ENCODE measurements around the gene PRAMEF20. TPM values are rescaled to one million over a fixed set of nuclear protein-coding genes. Genes with fewer than 3 reads are reported as not detected.

The PRAMEF20 gene
- total RNA-seq, 1 donor from 2014 or later, result not detected

DNA sequence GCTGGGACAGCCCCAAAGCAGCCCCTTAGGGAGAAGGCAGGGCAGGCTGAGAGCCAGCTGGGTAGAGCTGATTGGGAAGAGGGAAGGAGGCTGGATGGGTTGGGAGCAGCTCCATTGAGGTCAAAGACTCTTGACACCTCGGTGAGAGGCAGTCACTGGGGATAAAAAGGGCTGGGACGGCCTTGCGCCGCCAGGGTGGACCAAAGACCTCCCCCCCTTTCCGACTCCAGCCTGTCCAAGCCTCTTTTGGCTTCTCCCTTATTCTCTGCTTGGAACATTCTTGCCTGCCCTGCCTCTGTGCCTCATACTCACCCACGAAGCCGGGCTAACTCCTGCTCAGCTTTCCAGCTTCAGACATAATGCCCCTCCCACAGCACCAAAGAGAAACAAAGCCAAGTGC, 52.4 kb downstream of the PRAMEF20 start:
- H3K9me3 ChIP-seq, result no peaks in the 10 kb centered on the region
- no peak overlapping the region for H3K27ac ChIP-seq
- intact Hi-C loops (cut with DNase I), result no loop called here
- no peaks in the 10 kb centered on the region for H3K36me3 ChIP-seq
- no peak overlapping the region for H3K4me3 ChIP-seq
- DNase-seq (no peak), ATAC-seq (no peak)
- peaks cover 11% of the 10 kb centered on the region for H3K27me3 ChIP-seq
- TF ChIP-seq CTCF (IDR thresholded peaks at IDR 0.05), result no peak
- H3K4me1 ChIP-seq, result no peaks in the 10 kb centered on the region

- Histone ChIP-seq H3K27me3 (peaks cover 8% of the 10 kb centered on the region), H3K4me1 (no peaks in the 10 kb centered on the region), H3K36me3 (no peaks in the 10 kb centered on the region), H3K27ac (no peak overlapping the region), H3K4me3 (no peak overlapping the region), H3K9me3 (no peaks in the 10 kb centered on the region)
- DNase-seq (no peak), ATAC-seq (no peak)
- intact Hi-C loops (cut with DNase I), result no loop called here
- no peak for TF ChIP-seq CTCF (IDR thresholded peaks at IDR 0.05)
These were observed 55.3 kb downstream of the PRAMEF20 start for GRCh38 chr1:13465515-13465914.

DNA sequence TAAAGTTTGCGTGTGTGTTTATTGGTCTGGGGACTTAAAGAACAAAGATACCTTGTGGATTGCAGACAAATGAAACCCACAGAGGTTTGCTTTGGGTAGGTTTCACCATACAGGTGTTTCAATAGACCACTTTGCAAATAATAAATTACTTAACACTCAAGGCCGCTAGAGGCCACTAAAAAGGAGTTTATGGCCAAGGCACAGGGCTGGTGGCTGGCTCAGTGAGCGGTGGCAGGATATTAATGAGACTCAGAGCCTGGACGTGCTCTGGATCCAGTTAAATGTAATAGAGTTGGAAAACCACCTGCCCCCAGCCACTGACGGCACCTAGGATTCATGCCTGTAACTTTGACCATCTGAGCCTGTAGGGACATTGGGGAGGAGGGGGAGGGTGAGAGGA, 59.1 kb downstream of the PRAMEF20 start:
- ATAC-seq, result peak; percentile 24
- no peak overlapping the region for H3K4me3 ChIP-seq
- no peaks in the 10 kb centered on the region for H3K27me3 ChIP-seq
- intact Hi-C loops (cut with DNase I), result no loop called here
- H3K36me3 ChIP-seq, result no peaks in the 10 kb centered on the region
- DNase-seq, result no peak
- no peaks in the 10 kb centered on the region for H3K4me1 ChIP-seq
- H3K9me3 ChIP-seq, result no peaks in the 10 kb centered on the region
- H3K27ac ChIP-seq, result no peak overlapping the region
- TF ChIP-seq CTCF (IDR thresholded peaks at IDR 0.05), result no peak

Other genes with a start within 250 kb of the PRAMEF20 start
- gene HNRNPCL4, start 244.8 kb upstream of the PRAMEF20 start, total RNA-seq, result not detected
- not detected for gene PRAMEF9, start 238.6 kb upstream of the PRAMEF20 start, total RNA-seq
- gene PRAMEF13, start 209.0 kb upstream of the PRAMEF20 start, total RNA-seq, result not detected
- gene PRAMEF18, start 184.3 kb upstream of the PRAMEF20 start, total RNA-seq, result not detected
- gene PRAMEF5, start 156.3 kb upstream of the PRAMEF20 start, total RNA-seq, result not detected
- not detected for gene PRAMEF8, start 125.3 kb upstream of the PRAMEF20 start, total RNA-seq
- gene PRAMEF33, start 106.9 kb upstream of the PRAMEF20 start, total RNA-seq, result not detected
- not detected for gene PRAMEF15, start 94.9 kb upstream of the PRAMEF20 start, total RNA-seq
- gene PRAMEF14, start 63.3 kb upstream of the PRAMEF20 start, total RNA-seq, result not detected
- gene PRAMEF19, start 38.5 kb upstream of the PRAMEF20 start, total RNA-seq, result not detected
- not detected for gene PRAMEF17, start 20.8 kb upstream of the PRAMEF20 start, total RNA-seq
- 0.17 TPM for gene LRRC38, start 103.6 kb downstream of the PRAMEF20 start, total RNA-seq
- 47.0 TPM for gene PDPN, start 173.4 kb downstream of the PRAMEF20 start, total RNA-seq